Calu3 (cell line): ENCODE data around the gene PLAU. TPM values are rescaled to one million over a fixed set of nuclear protein-coding genes. Genes with fewer than 3 reads are reported as not detected.

Experiments used
- BruUV-seq: library from RNA; stranded (reverse); fragments of 400-500 nt; replicated peaks from 2 replicates; lab custom pipeline; 2021; lab: Mats Ljungman, UMichigan
- CTCF ChIA-PET: fragments of 300-600 bp; sonication (Branson Sonifier 250); formaldehyde crosslinking; loops from one replicate; lab custom pipeline; 2022; ENCODE audit warnings: antibody characterized with exemption; lab: Charles Lee
- DNase-seq: peaks from one replicate; pipeline ENCODE4 v3.0.0; 2022
- H3K27ac Mint-ChIP-seq: one replicate; pipeline ENCODE4 v1.8.0; 2022; ENCODE audit warnings: mixed read lengths; ENCODE audit not compliant: unreplicated experiment
- H3K27me3 Mint-ChIP-seq: one replicate; pipeline ENCODE4 v1.8.0; 2022; ENCODE audit warnings: mixed read lengths; ENCODE audit not compliant: unreplicated experiment
- H3K36me3 Mint-ChIP-seq: one replicate; pipeline ENCODE4 v1.8.0; 2022; ENCODE audit warnings: mild to moderate bottlenecking, moderate library complexity, mixed read lengths; ENCODE audit not compliant: insufficient read depth, unreplicated experiment
- H3K4me1 Mint-ChIP-seq: one replicate; pipeline ENCODE4 v1.8.0; 2022; ENCODE audit warnings: mild to moderate bottlenecking, low read depth, mixed read lengths; ENCODE audit not compliant: unreplicated experiment
- H3K4me3 Mint-ChIP-seq: one replicate; pipeline ENCODE4 v1.8.0; 2022; ENCODE audit warnings: mild to moderate bottlenecking, low read depth, moderate library complexity, mixed read lengths; ENCODE audit not compliant: unreplicated experiment
- H3K9me3 Mint-ChIP-seq: one replicate; pipeline ENCODE4 v1.8.0; 2022; ENCODE audit warnings: low read depth, mixed read lengths; ENCODE audit not compliant: unreplicated experiment
- intact Hi-C: fragments of 100-400 bp; cut with micrococcal nuclease; formaldehyde crosslinking; loops from one replicate; pipeline ENCODE4 v1.10.0; 2022; ENCODE audit not compliant: unreplicated experiment
- total RNA-seq: library from RNA; stranded (reverse); gene quantifications from 2 replicates; pipeline ENCODE4 v1.2.3, GENCODE V29; 2022
- TF ChIP-seq, protein P1 (sequence below): fragments of 200-600 bp; IDR thresholded peaks from one replicate; pipeline ENCODE4 v1.8.0; 2022; ENCODE audit warnings: antibody characterized with exemption; ENCODE audit not compliant: unreplicated experiment

PLAU gene
- total RNA-seq, 1 experiment from 2014 or later = 706 TPM

DNA sequence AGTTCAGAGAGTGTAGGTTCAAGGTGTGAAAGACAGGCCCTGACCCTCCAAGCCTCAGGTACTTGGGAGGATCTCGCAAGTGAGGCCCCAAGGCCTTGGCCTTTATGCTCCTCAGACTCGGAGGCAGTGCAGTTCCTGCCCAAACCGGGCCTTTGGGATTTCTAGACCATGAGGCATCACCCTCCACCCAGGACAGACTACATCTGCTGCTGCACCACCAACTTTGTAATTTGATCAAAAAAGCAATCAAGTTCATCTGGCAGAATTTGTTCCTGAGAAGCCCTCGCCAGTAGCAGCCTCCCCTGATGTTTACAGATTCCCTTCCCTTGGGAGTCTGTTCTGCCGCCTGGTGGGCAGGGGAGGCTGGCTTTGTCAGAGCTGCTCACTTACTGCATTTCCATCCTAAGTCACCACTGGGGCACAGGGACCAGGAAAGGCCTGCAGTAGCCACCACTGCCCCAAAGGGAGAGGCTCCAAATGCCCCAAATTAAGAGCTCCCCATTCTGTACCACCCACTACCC lies 38.7 kb upstream of the PLAU start:
- H3K9me3 Mint-ChIP-seq = no peaks in the 10 kb centered on the region
- CTCF ChIA-PET = interaction anchor here (0.7 to 1.0 kb wide), 3 partner anchors 10 to 294 kb away, joined by 3 to 8 read pairs (median 4); no protein-coding TSS in a partner anchor
- no peaks in the 10 kb centered on the region for H3K27me3 Mint-ChIP-seq
- intact Hi-C loops = loop anchor here (10.0 kb wide), 1 partner anchor 97 kb away; a partner anchor contains a TSS
- peak overlapping the region; percentile 53 for H3K27ac Mint-ChIP-seq
- TF ChIP-seq, protein P1, sequence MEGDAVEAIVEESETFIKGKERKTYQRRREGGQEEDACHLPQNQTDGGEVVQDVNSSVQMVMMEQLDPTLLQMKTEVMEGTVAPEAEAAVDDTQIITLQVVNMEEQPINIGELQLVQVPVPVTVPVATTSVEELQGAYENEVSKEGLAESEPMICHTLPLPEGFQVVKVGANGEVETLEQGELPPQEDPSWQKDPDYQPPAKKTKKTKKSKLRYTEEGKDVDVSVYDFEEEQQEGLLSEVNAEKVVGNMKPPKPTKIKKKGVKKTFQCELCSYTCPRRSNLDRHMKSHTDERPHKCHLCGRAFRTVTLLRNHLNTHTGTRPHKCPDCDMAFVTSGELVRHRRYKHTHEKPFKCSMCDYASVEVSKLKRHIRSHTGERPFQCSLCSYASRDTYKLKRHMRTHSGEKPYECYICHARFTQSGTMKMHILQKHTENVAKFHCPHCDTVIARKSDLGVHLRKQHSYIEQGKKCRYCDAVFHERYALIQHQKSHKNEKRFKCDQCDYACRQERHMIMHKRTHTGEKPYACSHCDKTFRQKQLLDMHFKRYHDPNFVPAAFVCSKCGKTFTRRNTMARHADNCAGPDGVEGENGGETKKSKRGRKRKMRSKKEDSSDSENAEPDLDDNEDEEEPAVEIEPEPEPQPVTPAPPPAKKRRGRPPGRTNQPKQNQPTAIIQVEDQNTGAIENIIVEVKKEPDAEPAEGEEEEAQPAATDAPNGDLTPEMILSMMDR = no peak
- peaks cover 54% of the 10 kb centered on the region for H3K4me1 Mint-ChIP-seq
- no TSS peak for BruUV-seq
- DNase-seq = peak; percentile 54
- peak overlapping the region; percentile 61 for H3K4me3 Mint-ChIP-seq
- H3K36me3 Mint-ChIP-seq = peaks cover 46% of the 10 kb centered on the region

DNA sequence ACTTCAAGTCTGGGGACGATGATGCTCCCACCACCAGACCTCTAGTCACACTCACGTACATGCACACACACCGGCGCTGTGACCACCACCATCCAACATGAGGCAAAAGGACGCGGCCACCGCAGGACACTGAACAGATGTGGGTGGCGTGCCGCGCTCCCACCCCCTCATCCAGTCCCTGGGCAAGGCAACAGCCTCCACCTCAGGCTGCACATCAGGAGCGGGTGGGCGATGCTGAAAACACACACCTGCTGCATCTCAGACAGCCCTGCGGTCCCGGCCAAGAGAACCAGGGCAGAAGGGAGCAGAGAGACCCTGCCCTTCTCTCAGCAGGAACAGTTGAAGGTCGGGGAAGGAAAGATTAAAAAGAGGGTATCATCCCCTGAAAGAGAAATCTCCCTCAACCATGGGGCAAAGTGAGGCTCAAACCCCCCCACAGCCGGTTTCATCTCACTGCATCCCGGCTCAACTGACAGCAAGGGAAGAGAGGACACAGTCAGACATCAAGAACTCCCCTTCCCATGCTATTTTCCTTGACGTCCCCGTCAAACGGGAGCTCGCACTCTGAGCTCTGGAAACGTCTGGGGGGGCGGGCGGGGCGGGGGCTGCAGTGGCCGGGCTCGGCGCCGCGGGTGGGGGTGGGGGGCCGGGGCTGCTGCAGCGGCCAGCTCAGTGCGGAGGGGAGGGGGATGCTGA lies 37.6 kb upstream of the PLAU start:
- Mint-ChIP-seq H3K36me3 (peaks cover 51% of the 10 kb centered on the region), H3K4me3 (peak overlapping the region; percentile 61), H3K27ac (peak overlapping the region; percentile 33), H3K4me1 (peaks cover 60% of the 10 kb centered on the region), H3K27me3 (no peaks in the 10 kb centered on the region), H3K9me3 (no peaks in the 10 kb centered on the region)
- CTCF ChIA-PET = no interaction called here
- intact Hi-C loops = loop anchor here (10.0 kb wide), 1 partner anchor 98 kb away; a partner anchor contains a TSS
- TSS peak; percentile 32 for BruUV-seq
- TF ChIP-seq, protein P1 = no peak
- DNase-seq = no peak

DNA sequence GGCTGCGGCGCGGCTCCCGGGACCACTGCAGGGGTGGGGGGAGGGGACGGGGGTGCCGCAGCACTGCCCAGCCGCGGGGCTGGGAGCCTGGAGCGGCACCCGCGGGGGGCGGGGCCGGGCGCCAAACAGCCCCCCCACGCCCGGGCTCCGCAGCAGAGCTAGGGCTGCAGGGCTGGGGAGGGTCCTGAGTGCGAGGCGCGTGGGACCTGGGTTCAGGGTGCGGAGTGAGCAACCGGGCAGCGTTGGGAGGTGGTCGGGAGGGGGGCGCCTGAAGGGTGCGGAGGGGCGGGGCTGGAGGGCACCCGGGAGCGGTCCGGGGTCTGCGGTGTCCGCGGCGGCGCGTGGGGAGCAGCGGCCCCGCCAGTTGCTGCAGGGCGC lies 37.1 kb upstream of the PLAU start:
- intact Hi-C loops = loop anchor here (10.0 kb wide), 1 partner anchor 99 kb away; a partner anchor contains a TSS
- Mint-ChIP-seq H3K36me3 (peaks cover 51% of the 10 kb centered on the region), H3K27me3 (no peaks in the 10 kb centered on the region), H3K27ac (no peak overlapping the region), H3K9me3 (no peaks in the 10 kb centered on the region), H3K4me1 (peaks cover 60% of the 10 kb centered on the region), H3K4me3 (peak overlapping the region; percentile 61)
- DNase-seq = no peak
- TF ChIP-seq, protein P1 = no peak
- CTCF ChIA-PET = no interaction called here
- no TSS peak for BruUV-seq

DNA sequence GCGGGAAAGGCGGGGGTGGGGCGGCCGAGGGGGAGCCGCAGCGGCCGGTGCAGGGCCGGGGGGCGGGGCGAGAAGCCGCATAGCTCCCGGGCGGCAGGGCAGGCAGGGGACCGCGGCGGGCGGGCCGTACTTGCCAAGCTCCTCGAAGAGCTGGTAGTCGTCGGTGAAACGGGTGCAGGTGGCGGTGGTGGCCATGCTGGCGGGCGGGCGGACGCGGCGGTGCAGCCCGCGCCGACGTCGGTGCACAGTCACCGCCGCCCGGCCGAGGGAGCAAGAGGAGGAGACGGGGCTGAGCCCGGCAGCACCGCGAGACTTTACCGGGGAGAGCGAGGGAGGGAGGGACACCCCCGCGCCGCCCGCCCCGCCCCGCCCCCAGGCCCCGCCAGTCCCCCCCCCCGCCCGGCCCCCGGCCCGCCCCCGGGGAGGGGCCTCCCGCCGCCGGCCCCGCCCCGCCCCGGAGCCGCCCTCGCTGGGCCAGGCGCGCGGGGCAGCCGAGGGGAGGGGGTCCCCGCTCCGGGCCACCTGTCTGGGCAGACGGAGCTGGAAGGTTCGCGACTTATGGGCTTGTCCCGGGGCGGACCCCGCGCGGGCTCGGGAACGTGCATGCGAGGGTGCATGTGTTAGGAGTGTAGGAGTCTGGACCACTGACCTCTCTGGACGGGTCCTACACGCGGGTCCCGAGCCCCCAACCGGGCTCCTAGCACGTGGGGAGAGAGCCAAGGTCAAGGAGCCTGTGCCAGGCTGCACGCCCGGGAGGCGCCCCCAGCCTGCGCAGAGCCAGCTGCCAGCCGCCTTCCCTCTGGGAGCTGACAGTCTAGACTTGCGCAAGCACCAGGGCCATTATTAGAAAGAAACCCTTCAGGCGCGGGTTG lies 36.4 kb upstream of the PLAU start, which contains the start of gene CAMK2G:
Gene CAMK2G (minus strand): TSS at position 289 of the 872 bp plus-strand sequence. CDS start 94 bp downstream, at position 195.
- CTCF ChIA-PET = interaction anchor here (0.6 to 2.0 kb wide), 3 partner anchors 12 to 837 kb away, joined by 4 to 7 read pairs (median 7); no protein-coding TSS in a partner anchor
- intact Hi-C loops = loop anchor here (10.0 kb wide), 1 partner anchor 100 kb away; a partner anchor contains a TSS
- Mint-ChIP-seq H3K36me3 (peaks cover 57% of the 10 kb centered on the region), H3K27me3 (no peaks in the 10 kb centered on the region), H3K4me1 (peaks cover 65% of the 10 kb centered on the region), H3K4me3 (peak within 1 kb of the TSS; percentile 61), H3K9me3 (no peaks in the 10 kb centered on the region), H3K27ac (peak within 1 kb of the TSS; percentile 33)
- peak; percentile 90 for DNase-seq
- TF ChIP-seq, protein P1 = no peak
- no TSS peak for BruUV-seq
